Activated B cell treated with CpG ODN at 0.5 μM for 24 hours (primary cell): ENCODE results near the gene AGMO. TPM values are rescaled to one million over a fixed set of nuclear protein-coding genes. Genes with fewer than 3 reads are reported as not detected.

Experiments used
- ATAC-seq: fragments of 200-7000 bp; cut with Tn5 transposase; one replicate; pipeline ENCODE4 v1.10.0; 2021; ENCODE audit warnings: low read depth, mild to moderate bottlenecking, moderate library complexity
- CTCF ChIA-PET: fragments of 350-600 bp; sonication (Branson Sonifier 250); formaldehyde crosslinking; loops from one replicate; lab custom pipeline; 2021; ENCODE audit warnings: antibody characterized with exemption; lab: Charles Lee
- POLR2A ChIA-PET: fragments of 350-600 bp; sonication (Branson Sonifier 250); formaldehyde crosslinking; loops from one replicate; lab custom pipeline; 2021; ENCODE audit warnings: antibody characterized with exemption; lab: Charles Lee
- DNase-seq: peaks from one replicate; pipeline ENCODE4 v3.0.0; 2022
- H3K27ac Mint-ChIP-seq: one replicate; pipeline ENCODE4 v1.8.0; 2020; ENCODE audit warnings: mixed read lengths
- H3K27me3 Mint-ChIP-seq: one replicate; pipeline ENCODE4 v1.8.0; 2021; ENCODE audit warnings: mixed read lengths
- H3K36me3 Mint-ChIP-seq: one replicate; pipeline ENCODE4 v1.8.0; 2021; ENCODE audit warnings: low read depth, mixed read lengths
- H3K4me1 Mint-ChIP-seq: one replicate; pipeline ENCODE4 v1.8.0; 2021; ENCODE audit warnings: mixed read lengths
- H3K4me3 Mint-ChIP-seq: one replicate; pipeline ENCODE4 v1.8.0; 2020; ENCODE audit warnings: mild to moderate bottlenecking, mixed read lengths
- H3K9me3 Mint-ChIP-seq: one replicate; pipeline ENCODE4 v1.8.0; 2020; ENCODE audit warnings: mixed read lengths
- intact Hi-C: fragments of 100-400 bp; cut with micrococcal nuclease; formaldehyde crosslinking; loops from one replicate; pipeline ENCODE4 v1.15.1; 2024
- total RNA-seq: library from RNA; stranded (reverse); gene quantifications from 2 replicates; pipeline ENCODE4 v1.2.3, GENCODE V29; 2022
- TF ChIP-seq, protein P1 (sequence below): fragments of 200-600 bp; IDR thresholded peaks from one replicate; pipeline ENCODE4 v1.8.0; 2022; ENCODE audit warnings: antibody characterized with exemption, mild to moderate bottlenecking

Gene AGMO
- total RNA-seq, 1 donor from 2014 or later, result not detected

DNA sequence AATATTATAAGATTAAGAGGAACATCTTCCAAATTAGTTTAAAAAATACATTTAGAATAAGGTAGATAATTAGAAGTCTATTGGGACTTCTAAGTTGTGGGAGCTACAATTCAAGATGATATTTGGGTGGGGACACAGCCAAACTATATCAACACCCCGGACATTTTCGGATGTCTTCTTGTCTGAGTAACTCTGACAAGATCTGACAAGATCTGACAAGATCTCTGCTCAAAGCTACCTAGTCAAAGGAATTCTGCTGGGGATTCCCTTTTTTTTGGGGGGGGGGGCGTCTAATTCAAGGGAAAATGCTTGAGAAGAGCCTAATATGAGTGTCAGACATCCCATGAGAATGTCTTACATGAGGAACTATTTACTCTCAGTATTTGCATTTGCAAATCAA, 5.2 kb upstream of the AGMO start:
- TF ChIP-seq, protein P1, sequence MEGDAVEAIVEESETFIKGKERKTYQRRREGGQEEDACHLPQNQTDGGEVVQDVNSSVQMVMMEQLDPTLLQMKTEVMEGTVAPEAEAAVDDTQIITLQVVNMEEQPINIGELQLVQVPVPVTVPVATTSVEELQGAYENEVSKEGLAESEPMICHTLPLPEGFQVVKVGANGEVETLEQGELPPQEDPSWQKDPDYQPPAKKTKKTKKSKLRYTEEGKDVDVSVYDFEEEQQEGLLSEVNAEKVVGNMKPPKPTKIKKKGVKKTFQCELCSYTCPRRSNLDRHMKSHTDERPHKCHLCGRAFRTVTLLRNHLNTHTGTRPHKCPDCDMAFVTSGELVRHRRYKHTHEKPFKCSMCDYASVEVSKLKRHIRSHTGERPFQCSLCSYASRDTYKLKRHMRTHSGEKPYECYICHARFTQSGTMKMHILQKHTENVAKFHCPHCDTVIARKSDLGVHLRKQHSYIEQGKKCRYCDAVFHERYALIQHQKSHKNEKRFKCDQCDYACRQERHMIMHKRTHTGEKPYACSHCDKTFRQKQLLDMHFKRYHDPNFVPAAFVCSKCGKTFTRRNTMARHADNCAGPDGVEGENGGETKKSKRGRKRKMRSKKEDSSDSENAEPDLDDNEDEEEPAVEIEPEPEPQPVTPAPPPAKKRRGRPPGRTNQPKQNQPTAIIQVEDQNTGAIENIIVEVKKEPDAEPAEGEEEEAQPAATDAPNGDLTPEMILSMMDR, result no peak
- ChIA-PET CTCF (no interaction called here), POLR2A (no interaction called here)
- H3K36me3 Mint-ChIP-seq, result no peaks in the 10 kb centered on the region
- no peaks in the 10 kb centered on the region for H3K27me3 Mint-ChIP-seq
- no peak for DNase-seq
- H3K4me1 Mint-ChIP-seq, result no peaks in the 10 kb centered on the region
- ATAC-seq, result no peak
- peaks cover 3% of the 10 kb centered on the region for H3K9me3 Mint-ChIP-seq
- no peak overlapping the region for H3K4me3 Mint-ChIP-seq
- H3K27ac Mint-ChIP-seq, result no peak overlapping the region
- intact Hi-C loops, result loop anchor here (10.0 kb wide), 2 partner anchors 52 to 58 kb away; no protein-coding TSS in a partner anchor

DNA sequence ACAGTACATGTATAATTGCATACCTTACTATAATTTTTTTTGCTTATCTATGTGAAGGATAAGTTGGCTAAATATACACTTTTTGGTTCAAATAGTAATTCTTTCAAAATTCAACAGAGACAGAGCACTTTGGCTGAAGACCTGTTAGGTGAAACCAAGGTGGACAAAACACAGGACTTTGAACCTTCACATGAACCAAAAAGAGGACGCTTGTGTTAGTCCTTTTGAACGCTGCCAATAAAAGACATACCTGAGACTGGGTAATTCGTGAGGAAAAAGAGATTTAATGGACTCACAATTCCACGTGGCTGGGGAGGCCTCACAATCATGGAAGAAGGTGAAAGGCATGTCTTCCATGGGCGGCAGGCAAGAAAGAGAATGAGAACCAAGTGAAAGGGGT, 4.7 kb upstream of the AGMO start:
- TF ChIP-seq, protein P1, result no peak
- no peaks in the 10 kb centered on the region for H3K36me3 Mint-ChIP-seq
- DNase-seq (no peak), ATAC-seq (no peak)
- no peak overlapping the region for H3K4me3 Mint-ChIP-seq
- POLR2A ChIA-PET, result no interaction called here
- intact Hi-C loops, result loop anchor here (10.0 kb wide), 2 partner anchors 52 to 58 kb away; no protein-coding TSS in a partner anchor
- H3K9me3 Mint-ChIP-seq, result peaks cover 3% of the 10 kb centered on the region
- CTCF ChIA-PET, result no interaction called here
- no peak overlapping the region for H3K27ac Mint-ChIP-seq
- no peaks in the 10 kb centered on the region for H3K4me1 Mint-ChIP-seq
- no peaks in the 10 kb centered on the region for H3K27me3 Mint-ChIP-seq

DNA sequence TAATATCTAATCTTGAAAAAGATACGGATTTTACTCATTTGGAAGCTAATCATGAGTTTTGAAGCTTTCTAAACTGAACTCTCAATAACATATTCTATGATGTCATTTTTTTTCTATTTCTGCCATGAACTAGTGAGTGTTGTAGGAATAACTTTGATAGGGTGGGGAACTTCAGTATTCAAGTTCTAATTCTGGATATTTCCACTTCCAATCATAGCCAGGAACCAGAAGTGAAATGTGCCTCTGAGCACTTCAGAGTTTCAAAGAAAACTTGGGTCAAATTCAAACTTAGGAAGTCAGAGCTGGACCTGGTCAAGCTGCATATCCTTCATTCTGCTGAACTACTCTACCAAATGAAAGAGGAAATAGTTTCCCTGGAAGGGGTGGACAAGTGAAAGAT, 847 bp downstream of the AGMO start:
- no peak overlapping the region for H3K27ac Mint-ChIP-seq
- H3K9me3 Mint-ChIP-seq, result no peaks in the 10 kb centered on the region
- intact Hi-C loops, result loop anchor here (10.0 kb wide), 2 partner anchors 46 to 64 kb away; no protein-coding TSS in a partner anchor
- DNase-seq, result no peak
- H3K4me3 Mint-ChIP-seq, result no peak overlapping the region
- TF ChIP-seq, protein P1, result no peak
- H3K4me1 Mint-ChIP-seq, result no peaks in the 10 kb centered on the region
- no peak for ATAC-seq
- ChIA-PET CTCF (no interaction called here), POLR2A (no interaction called here)
- no peaks in the 10 kb centered on the region for H3K27me3 Mint-ChIP-seq
- no peaks in the 10 kb centered on the region for H3K36me3 Mint-ChIP-seq

DNA sequence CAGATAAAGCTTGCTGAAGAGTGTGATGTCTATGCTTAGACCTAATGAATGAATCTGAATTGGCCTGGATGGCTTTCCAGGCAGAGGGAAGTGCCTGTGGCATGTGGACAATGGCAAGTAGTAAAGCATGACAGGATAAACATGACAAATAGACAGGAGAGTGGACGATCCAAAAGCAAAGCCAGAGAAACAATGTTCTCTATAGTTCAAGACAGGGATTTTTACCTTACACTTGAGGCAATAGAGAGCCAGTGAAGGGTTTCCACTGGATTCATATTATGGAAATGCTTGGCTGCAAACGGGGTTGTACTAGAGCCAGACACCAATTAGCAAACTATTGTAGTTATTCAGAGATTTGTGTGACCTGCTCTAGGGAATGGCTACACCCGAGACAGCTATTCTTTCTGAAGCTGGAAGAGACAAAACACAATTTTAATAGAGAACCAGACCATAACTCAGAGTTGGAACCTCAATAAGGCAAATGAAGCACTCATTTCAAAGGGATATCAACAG, 2.3 kb downstream of the AGMO start:
- TF ChIP-seq, protein P1, result no peak
- intact Hi-C loops, result no loop called here
- Mint-ChIP-seq H3K27me3 (no peaks in the 10 kb centered on the region), H3K27ac (no peak overlapping the region), H3K4me3 (no peak overlapping the region), H3K4me1 (no peaks in the 10 kb centered on the region), H3K36me3 (no peaks in the 10 kb centered on the region), H3K9me3 (no peaks in the 10 kb centered on the region)
- ChIA-PET CTCF (no interaction called here), POLR2A (no interaction called here)
- ATAC-seq, result no peak
- DNase-seq, result no peak

DNA sequence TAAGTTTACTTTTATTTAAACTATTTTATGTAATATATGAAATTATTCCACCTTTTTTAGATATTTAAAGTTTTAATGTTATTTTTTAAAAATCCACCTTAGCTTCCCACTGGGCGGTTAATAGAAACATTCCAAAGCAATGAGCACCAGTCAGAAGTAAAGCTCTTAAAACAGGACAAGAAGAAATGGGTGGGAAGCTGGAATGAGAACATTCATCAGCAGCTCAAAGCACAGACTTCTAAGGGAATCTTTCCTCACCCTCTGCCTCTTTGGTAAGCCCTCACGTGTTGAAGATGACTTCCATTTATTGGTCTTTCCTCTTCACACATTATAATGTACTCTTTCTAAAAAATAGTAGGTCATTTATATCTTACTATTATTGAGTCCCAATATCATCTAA, 3.1 kb downstream of the AGMO start:
- no peaks in the 10 kb centered on the region for H3K27me3 Mint-ChIP-seq

More for the DNA sequence above, 3.1 kb downstream of the AGMO start:
- H3K36me3 Mint-ChIP-seq, result no peaks in the 10 kb centered on the region
- TF ChIP-seq, protein P1, result no peak
- no peak overlapping the region for H3K4me3 Mint-ChIP-seq
- no peaks in the 10 kb centered on the region for H3K4me1 Mint-ChIP-seq
- DNase-seq, result no peak
- no peaks in the 10 kb centered on the region for H3K9me3 Mint-ChIP-seq
- no peak for ATAC-seq
- H3K27ac Mint-ChIP-seq, result no peak overlapping the region
- intact Hi-C loops, result no loop called here
- CTCF ChIA-PET, result no interaction called here
- POLR2A ChIA-PET, result no interaction called here
